ENCODE data around the gene NUFIP2.

NUFIP2 gene

GRCh38 chr17:29299031-29299430 lies 5.1 kb upstream of the NUFIP2 start:
- H3K4me1 ChIP-seq (ENCODE audit: control insufficient read depth in 1 of 2, insufficient read depth in 2 of 2, low read length in 2 of 2) = peaks cover 3 to 7% of the 10 kb centered on the region in 2 donors
- H3K27ac ChIP-seq (ENCODE audit: low read depth, low read length) = no peak overlapping the region
- H3K9ac ChIP-seq (ENCODE audit: low read depth in 1 of 2, low read length in 2 of 2) = no peak overlapping the region
- no peaks in the 10 kb centered on the region for H3K36me3 ChIP-seq (ENCODE audit: control insufficient read depth in 1 of 2, insufficient read depth in 2 of 2, low read length in 2 of 2)
- H3K27me3 ChIP-seq (ENCODE audit: control insufficient read depth in 1 of 2, insufficient read depth in 2 of 2, low read length in 2 of 2) = no peaks in the 10 kb centered on the region
- no peaks in the 10 kb centered on the region for H3K9me3 ChIP-seq (ENCODE audit: control insufficient read depth in 1 of 2, low read length in 2 of 2)
- no peak overlapping the region for H3K4me3 ChIP-seq (ENCODE audit: low read depth in 1 of 2, low read length in 2 of 2)

- Histone ChIP-seq H3K36me3 (ENCODE audit: control insufficient read depth in 1 of 2, insufficient read depth in 2 of 2, low read length in 2 of 2) (no peaks in the 10 kb centered on the region), H3K27me3 (ENCODE audit: control insufficient read depth in 1 of 2, insufficient read depth in 2 of 2, low read length in 2 of 2) (no peaks in the 10 kb centered on the region), H3K4me1 (ENCODE audit: control insufficient read depth in 1 of 2, insufficient read depth in 2 of 2, low read length in 2 of 2) (peaks cover 17% of the 10 kb centered on the region in 2 donors), H3K9ac (ENCODE audit: low read depth in 1 of 2, low read length in 2 of 2) (no peak overlapping the region), H3K4me3 (ENCODE audit: low read depth in 1 of 2, low read length in 2 of 2) (no peak overlapping the region), H3K27ac (ENCODE audit: low read depth, low read length) (no peak overlapping the region), H3K9me3 (ENCODE audit: control insufficient read depth in 1 of 2, low read length in 2 of 2) (no peaks in the 10 kb centered on the region)
Observed at GRCh38 chr17:29295420-29295819, 1.5 kb upstream of the NUFIP2 start.

DNA sequence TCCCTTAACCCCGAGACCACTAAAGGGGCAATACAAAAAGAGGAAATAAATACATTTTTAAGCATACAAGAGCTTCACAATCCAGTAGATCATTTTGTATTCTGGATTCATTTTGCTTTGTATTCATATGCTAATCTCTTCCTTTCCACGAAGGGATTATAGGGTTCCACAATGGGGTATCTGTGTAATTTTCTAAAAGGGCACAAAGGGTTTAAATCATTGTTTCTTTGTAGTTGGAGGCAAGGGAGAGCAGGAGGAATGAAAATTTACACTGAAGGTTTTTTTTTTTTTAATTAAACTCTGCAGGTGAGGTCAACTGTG lies 592 bp upstream of the NUFIP2 start:
- Histone ChIP-seq H3K9me3 (ENCODE audit: control insufficient read depth in 1 of 2, low read length in 2 of 2) (no peaks in the 10 kb centered on the region), H3K4me3 (ENCODE audit: low read depth in 1 of 2, low read length in 2 of 2) (peak overlapping the region; percentile 99 to 100), H3K36me3 (ENCODE audit: control insufficient read depth in 1 of 2, insufficient read depth in 2 of 2, low read length in 2 of 2) (no peaks in the 10 kb centered on the region), H3K4me1 (ENCODE audit: control insufficient read depth in 1 of 2, insufficient read depth in 2 of 2, low read length in 2 of 2) (peaks cover 25% of the 10 kb centered on the region in 2 donors), H3K27me3 (ENCODE audit: control insufficient read depth in 1 of 2, insufficient read depth in 2 of 2, low read length in 2 of 2) (no peaks in the 10 kb centered on the region), H3K9ac (ENCODE audit: low read depth in 1 of 2, low read length in 2 of 2) (peak overlapping the region; percentile 79 to 84), H3K27ac (ENCODE audit: low read depth, low read length) (peak overlapping the region; percentile 98)

- Histone ChIP-seq H3K9ac (ENCODE audit: low read depth in 1 of 2, low read length in 2 of 2) (peak overlapping the region; percentile 99 to 100), H3K36me3 (ENCODE audit: control insufficient read depth in 1 of 2, insufficient read depth in 2 of 2, low read length in 2 of 2) (peaks cover 0 to 2% of the 10 kb centered on the region in 2 donors), H3K9me3 (ENCODE audit: control insufficient read depth in 1 of 2, low read length in 2 of 2) (no peaks in the 10 kb centered on the region), H3K27me3 (ENCODE audit: control insufficient read depth in 1 of 2, insufficient read depth in 2 of 2, low read length in 2 of 2) (no peaks in the 10 kb centered on the region), H3K4me1 (ENCODE audit: control insufficient read depth in 1 of 2, insufficient read depth in 2 of 2, low read length in 2 of 2) (peaks cover 27 to 33% of the 10 kb centered on the region in 2 donors), H3K27ac (ENCODE audit: low read depth, low read length) (peak overlapping the region; percentile 98), H3K4me3 (ENCODE audit: low read depth in 1 of 2, low read length in 2 of 2) (peak overlapping the region; percentile 99 to 100)
Observed at GRCh38 chr17:29292992-29293889, 707 bp downstream of the NUFIP2 start.

- Histone ChIP-seq H3K27ac (ENCODE audit: low read depth, low read length) (peak overlapping the region; percentile 98), H3K27me3 (ENCODE audit: control insufficient read depth in 1 of 2, insufficient read depth in 2 of 2, low read length in 2 of 2) (no peaks in the 10 kb centered on the region), H3K9me3 (ENCODE audit: control insufficient read depth in 1 of 2, low read length in 2 of 2) (no peaks in the 10 kb centered on the region), H3K9ac (ENCODE audit: low read depth in 1 of 2, low read length in 2 of 2) (peak overlapping the region; percentile 99 to 100), H3K4me1 (ENCODE audit: control insufficient read depth in 1 of 2, insufficient read depth in 2 of 2, low read length in 2 of 2) (peaks cover 27 to 33% of the 10 kb centered on the region in 2 donors), H3K4me3 (ENCODE audit: low read depth in 1 of 2, low read length in 2 of 2) (peak overlapping the region; percentile 99 to 100), H3K36me3 (ENCODE audit: control insufficient read depth in 1 of 2, insufficient read depth in 2 of 2, low read length in 2 of 2) (peaks cover 0 to 7% of the 10 kb centered on the region in 2 donors)
Observed at GRCh38 chr17:29292071-29292991, 1.6 kb downstream of the NUFIP2 start.

DNA sequence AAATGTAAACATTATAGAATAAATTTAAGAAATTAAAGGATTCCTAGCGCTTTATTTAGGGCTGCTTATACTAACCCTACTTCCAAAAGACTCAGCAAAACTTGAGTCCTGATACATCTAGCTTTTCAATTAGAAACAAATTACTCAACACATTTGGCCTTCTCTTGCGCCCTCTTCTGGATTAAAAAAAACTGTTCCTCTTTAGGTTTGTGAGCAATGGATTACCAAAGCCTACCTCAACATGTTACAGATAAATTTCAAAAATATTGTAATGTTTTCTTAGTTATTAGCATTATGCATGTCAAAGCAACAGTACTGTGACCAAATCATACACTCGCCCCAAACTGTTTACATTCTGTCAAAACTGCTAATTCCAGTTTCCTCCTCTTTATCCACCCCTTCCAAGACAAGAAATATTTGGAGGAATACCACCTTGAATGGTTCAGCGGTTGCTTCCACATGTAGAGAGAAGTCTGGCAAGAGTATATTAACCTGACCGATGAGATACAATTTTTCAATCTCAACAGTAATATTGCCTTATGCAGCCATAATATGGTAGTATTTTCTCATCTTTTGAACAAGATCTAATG lies 2.7 kb downstream of the NUFIP2 start:
- peaks cover 9 to 17% of the 10 kb centered on the region in 2 donors for H3K36me3 ChIP-seq (ENCODE audit: control insufficient read depth in 1 of 2, insufficient read depth in 2 of 2, low read length in 2 of 2)
- no peaks in the 10 kb centered on the region for H3K9me3 ChIP-seq (ENCODE audit: control insufficient read depth in 1 of 2, low read length in 2 of 2)
- peak overlapping the region; percentile 76 to 87 for H3K9ac ChIP-seq (ENCODE audit: low read depth in 1 of 2, low read length in 2 of 2)
- H3K4me3 ChIP-seq (ENCODE audit: low read depth in 1 of 2, low read length in 2 of 2) = peak overlapping the region; percentile 79 to 84
- H3K4me1 ChIP-seq (ENCODE audit: control insufficient read depth in 1 of 2, insufficient read depth in 2 of 2, low read length in 2 of 2) = peaks cover 28 to 33% of the 10 kb centered on the region in 2 donors
- H3K27me3 ChIP-seq (ENCODE audit: control insufficient read depth in 1 of 2, insufficient read depth in 2 of 2, low read length in 2 of 2) = no peaks in the 10 kb centered on the region
- no peak overlapping the region for H3K27ac ChIP-seq (ENCODE audit: low read depth, low read length)

DNA sequence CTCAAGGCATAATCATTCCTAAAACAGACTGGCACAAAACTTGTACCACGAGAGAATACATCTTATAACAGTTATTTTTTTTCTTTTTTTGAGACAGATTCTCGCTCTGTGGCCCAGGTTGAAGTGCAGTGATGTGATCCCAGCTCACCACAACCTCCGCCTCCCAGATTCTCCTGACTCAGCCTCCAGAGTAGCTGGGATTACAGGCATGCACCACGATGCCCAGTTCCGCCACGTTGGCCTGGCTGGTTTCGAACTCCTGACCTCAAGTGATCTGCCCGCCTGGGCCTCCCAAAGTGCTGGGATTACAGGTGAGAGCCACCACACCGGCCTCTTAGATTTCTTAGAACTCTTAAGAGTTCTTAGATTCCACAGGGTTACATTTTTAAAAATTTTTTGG lies 4.1 kb downstream of the NUFIP2 start:
- H3K4me1 ChIP-seq (ENCODE audit: control insufficient read depth in 1 of 2, insufficient read depth in 2 of 2, low read length in 2 of 2) = peaks cover 30 to 32% of the 10 kb centered on the region in 2 donors
- H3K4me3 ChIP-seq (ENCODE audit: low read depth in 1 of 2, low read length in 2 of 2) = no peak overlapping the region
- H3K9me3 ChIP-seq (ENCODE audit: control insufficient read depth in 1 of 2, low read length in 2 of 2) = no peaks in the 10 kb centered on the region
- H3K9ac ChIP-seq (ENCODE audit: low read depth in 1 of 2, low read length in 2 of 2) = no peak overlapping the region
- no peak overlapping the region for H3K27ac ChIP-seq (ENCODE audit: low read depth, low read length)
- H3K27me3 ChIP-seq (ENCODE audit: control insufficient read depth in 1 of 2, insufficient read depth in 2 of 2, low read length in 2 of 2) = no peaks in the 10 kb centered on the region
- H3K36me3 ChIP-seq (ENCODE audit: control insufficient read depth in 1 of 2, insufficient read depth in 2 of 2, low read length in 2 of 2) = peaks cover 15 to 29% of the 10 kb centered on the region in 2 donors

GRCh38 chr17:29283961-29284360 lies 10.0 kb downstream of the NUFIP2 start:
- Histone ChIP-seq H3K4me1 (ENCODE audit: control insufficient read depth in 1 of 2, insufficient read depth in 2 of 2, low read length in 2 of 2) (peaks cover 3 to 10% of the 10 kb centered on the region in 2 donors), H3K9me3 (ENCODE audit: control insufficient read depth in 1 of 2, low read length in 2 of 2) (no peaks in the 10 kb centered on the region), H3K9ac (ENCODE audit: low read depth in 1 of 2, low read length in 2 of 2) (no peak overlapping the region), H3K36me3 (ENCODE audit: control insufficient read depth in 1 of 2, insufficient read depth in 2 of 2, low read length in 2 of 2) (peaks cover 28 to 65% of the 10 kb centered on the region in 2 donors), H3K4me3 (ENCODE audit: low read depth in 1 of 2, low read length in 2 of 2) (no peak overlapping the region), H3K27ac (ENCODE audit: low read depth, low read length) (no peak overlapping the region), H3K27me3 (ENCODE audit: control insufficient read depth in 1 of 2, insufficient read depth in 2 of 2, low read length in 2 of 2) (no peaks in the 10 kb centered on the region)

- Histone ChIP-seq H3K9me3 (ENCODE audit: control insufficient read depth in 1 of 2, low read length in 2 of 2) (no peaks in the 10 kb centered on the region), H3K27ac (ENCODE audit: low read depth, low read length) (no peak overlapping the region), H3K36me3 (ENCODE audit: control insufficient read depth in 1 of 2, insufficient read depth in 2 of 2, low read length in 2 of 2) (peaks cover 32 to 67% of the 10 kb centered on the region in 2 donors), H3K4me3 (ENCODE audit: low read depth in 1 of 2, low read length in 2 of 2) (no peak overlapping the region), H3K9ac (ENCODE audit: low read depth in 1 of 2, low read length in 2 of 2) (no peak overlapping the region), H3K4me1 (ENCODE audit: control insufficient read depth in 1 of 2, insufficient read depth in 2 of 2, low read length in 2 of 2) (peaks cover 0 to 10% of the 10 kb centered on the region in 2 donors), H3K27me3 (ENCODE audit: control insufficient read depth in 1 of 2, insufficient read depth in 2 of 2, low read length in 2 of 2) (no peaks in the 10 kb centered on the region)
Observed at GRCh38 chr17:29283496-29283895, 10.5 kb downstream of the NUFIP2 start.

All from duodenal mucosa (tissue), 2 donors.